Neural cell (in vitro differentiated cells): ENCODE measurements around the gene SAA1. TPM values are rescaled to one million over a fixed set of nuclear protein-coding genes. Genes with fewer than 3 reads are reported as not detected.

Experiments
- H2AFZ ChIP-seq: fragments of 200-600, 300-800 bp; sonication (generic), shearing (Covaris generic); 2 replicates; pipeline ENCODE4 v1.6.0; 2014; ENCODE audit warnings: low read depth, mild to moderate bottlenecking, antibody characterized with exemption, low read length, moderate library complexity
- H3F3A ChIP-seq: fragments of 200-600 bp; shearing (Covaris generic); 2 replicates; pipeline ENCODE4 v1.6.1; 2016; ENCODE audit warnings: mild to moderate bottlenecking, moderate library complexity, mixed read lengths, antibody characterized with exemption, low read length; ENCODE audit not compliant: insufficient read depth, poor library complexity, severe bottlenecking
- H3K27ac ChIP-seq: fragments of 200-600, 300-800 bp; sonication (generic), shearing (Covaris generic); 2 replicates; pipeline ENCODE4 v1.5.1; 2014; ENCODE audit warnings: mild to moderate bottlenecking, low read length, moderate library complexity
- H3K27me3 ChIP-seq: fragments of 300-800, 200-600 bp; sonication (generic), shearing (Covaris generic); 2 replicates; pipeline ENCODE4 v1.6.0; 2014; ENCODE audit warnings: mild to moderate bottlenecking, low read depth, low read length, moderate library complexity; ENCODE audit not compliant: insufficient read depth
- H3K36me3 ChIP-seq: fragments of 300-800, 200-600 bp; sonication (generic), shearing (Covaris generic); 2 replicates; pipeline ENCODE4 v1.5.1; 2014; ENCODE audit warnings: mild to moderate bottlenecking, antibody characterized with exemption, low read length, moderate library complexity; ENCODE audit not compliant: insufficient read depth
- H3K4me2 ChIP-seq: fragments of 300-800, 200-600 bp; sonication (generic), shearing (Covaris generic); 2 replicates; pipeline ENCODE4 v1.6.0; 2014; ENCODE audit warnings: mild to moderate bottlenecking, low read length
- H3K4me3 ChIP-seq: fragments of 300-800, 200-600 bp; sonication (generic), shearing (Covaris generic); 2 replicates; pipeline ENCODE4 v1.5.1; 2014; ENCODE audit warnings: mild to moderate bottlenecking, low read length, moderate library complexity
- H3K79me2 ChIP-seq: fragments of 200-600 bp; shearing (Covaris generic); replicated peaks from 2 replicates; pipeline ENCODE4 v1.6.0; 2014; ENCODE audit warnings: mild to moderate bottlenecking, low read length, moderate library complexity; ENCODE audit not compliant: insufficient read depth
- H3K9ac ChIP-seq: fragments of 300-800, 200-600 bp; sonication (generic), shearing (Covaris generic); 2 replicates; pipeline ENCODE4 v1.6.1; 2016; ENCODE audit warnings: mild to moderate bottlenecking, low read length, mixed read lengths
- H3K9me2 ChIP-seq: fragments of 200-600 bp; shearing (Covaris generic); 2 replicates; pipeline ENCODE4 v1.6.1; 2016; ENCODE audit warnings: mild to moderate bottlenecking, low read length, mixed read lengths; ENCODE audit not compliant: insufficient read depth
- H3K9me3 ChIP-seq: fragments of 200-600, 300-800 bp; sonication (generic), shearing (Covaris generic); 2 replicates; pipeline ENCODE4 v1.6.1; 2016; ENCODE audit warnings: mild to moderate bottlenecking, mixed run types, low read length, moderate library complexity, mixed read lengths
- H4K20me1 ChIP-seq: fragments of 200-600 bp; shearing (Covaris generic); 2 replicates; pipeline ENCODE4 v1.6.1; 2016; ENCODE audit warnings: mild to moderate bottlenecking, mixed run types; ENCODE audit not compliant: insufficient read depth
- CTCF ChIP-seq: fragments of 450-650 bp; IDR thresholded peaks from 2 replicates; pipeline ENCODE4 v1.5.1; 2014; ENCODE audit warnings: antibody characterized with exemption, mild to moderate bottlenecking, moderate library complexity; ENCODE audit not compliant: poor library complexity, severe bottlenecking
- EP300 ChIP-seq: fragments of 450-650 bp; conservative IDR thresholded peaks from 2 replicates; pipeline ENCODE4 v1.6.1; 2014; ENCODE audit warnings: antibody characterized with exemption, mild to moderate bottlenecking, moderate library complexity; ENCODE audit not compliant: poor library complexity, severe bottlenecking
- EZH2 ChIP-seq: fragments of 200-600, 300-800 bp; shearing (Covaris generic), sonication (generic); IDR thresholded peaks from 2 replicates; pipeline ENCODE4 v1.6.1; 2014; ENCODE audit warnings: antibody characterized with exemption, low read length, borderline replicate concordance, mild to moderate bottlenecking; ENCODE audit not compliant: insufficient read depth, poor library complexity, severe bottlenecking
- MXI1 ChIP-seq: fragments of 450-650 bp; conservative IDR thresholded peaks from 2 replicates; pipeline ENCODE4 v1.6.1; 2014; ENCODE audit warnings: antibody characterized with exemption, mild to moderate bottlenecking; ENCODE audit not compliant: poor library complexity, severe bottlenecking
- POLR2AphosphoS5 ChIP-seq: IDR thresholded peaks from 2 replicates; pipeline ENCODE4 v1.6.1; 2012
- RAD21 ChIP-seq: fragments of 450-650 bp; conservative IDR thresholded peaks from 2 replicates; pipeline ENCODE4 v1.6.1; 2014; ENCODE audit warnings: antibody characterized with exemption, mild to moderate bottlenecking, moderate library complexity
- SMC3 ChIP-seq: fragments of 450-650 bp; conservative IDR thresholded peaks from 2 replicates; pipeline ENCODE4 v1.6.1; 2014; ENCODE audit warnings: antibody characterized with exemption, mild to moderate bottlenecking, moderate library complexity; ENCODE audit not compliant: poor library complexity
- TAF1 ChIP-seq: IDR thresholded peaks from 2 replicates; pipeline ENCODE4 v1.6.1; 2012; ENCODE audit warnings: low read depth
- polyA plus RNA-seq: library from polyadenylated mRNA; depleted of rRNA; stranded (reverse); fragments of >200 nt; gene quantifications from 2 replicates; pipeline ENCODE4 v1.2.3, GENCODE V29; 2014
- TF ChIP-seq, protein P1 (sequence below): IDR thresholded peaks from 2 replicates; pipeline ENCODE4 v1.6.1; 2012; ENCODE audit warnings: borderline replicate concordance

Gene SAA1
- polyA plus RNA-seq, 1 donor from 2014 or later = not detected

GRCh38 chr11:18239655-18240054 is 26.4 kb upstream of the SAA1 start:
- TF ChIP-seq EZH2 = no peak
- TF ChIP-seq, protein P1, sequence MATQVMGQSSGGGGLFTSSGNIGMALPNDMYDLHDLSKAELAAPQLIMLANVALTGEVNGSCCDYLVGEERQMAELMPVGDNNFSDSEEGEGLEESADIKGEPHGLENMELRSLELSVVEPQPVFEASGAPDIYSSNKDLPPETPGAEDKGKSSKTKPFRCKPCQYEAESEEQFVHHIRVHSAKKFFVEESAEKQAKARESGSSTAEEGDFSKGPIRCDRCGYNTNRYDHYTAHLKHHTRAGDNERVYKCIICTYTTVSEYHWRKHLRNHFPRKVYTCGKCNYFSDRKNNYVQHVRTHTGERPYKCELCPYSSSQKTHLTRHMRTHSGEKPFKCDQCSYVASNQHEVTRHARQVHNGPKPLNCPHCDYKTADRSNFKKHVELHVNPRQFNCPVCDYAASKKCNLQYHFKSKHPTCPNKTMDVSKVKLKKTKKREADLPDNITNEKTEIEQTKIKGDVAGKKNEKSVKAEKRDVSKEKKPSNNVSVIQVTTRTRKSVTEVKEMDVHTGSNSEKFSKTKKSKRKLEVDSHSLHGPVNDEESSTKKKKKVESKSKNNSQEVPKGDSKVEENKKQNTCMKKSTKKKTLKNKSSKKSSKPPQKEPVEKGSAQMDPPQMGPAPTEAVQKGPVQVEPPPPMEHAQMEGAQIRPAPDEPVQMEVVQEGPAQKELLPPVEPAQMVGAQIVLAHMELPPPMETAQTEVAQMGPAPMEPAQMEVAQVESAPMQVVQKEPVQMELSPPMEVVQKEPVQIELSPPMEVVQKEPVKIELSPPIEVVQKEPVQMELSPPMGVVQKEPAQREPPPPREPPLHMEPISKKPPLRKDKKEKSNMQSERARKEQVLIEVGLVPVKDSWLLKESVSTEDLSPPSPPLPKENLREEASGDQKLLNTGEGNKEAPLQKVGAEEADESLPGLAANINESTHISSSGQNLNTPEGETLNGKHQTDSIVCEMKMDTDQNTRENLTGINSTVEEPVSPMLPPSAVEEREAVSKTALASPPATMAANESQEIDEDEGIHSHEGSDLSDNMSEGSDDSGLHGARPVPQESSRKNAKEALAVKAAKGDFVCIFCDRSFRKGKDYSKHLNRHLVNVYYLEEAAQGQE = no peak
- TF ChIP-seq CTCF = no peak
- TF ChIP-seq SMC3 = no peak
- Histone ChIP-seq H3K9ac (no peak overlapping the region), H3K36me3 (no peaks in the 10 kb centered on the region), H2AFZ (no peak overlapping the region), H3K79me2 (no peaks in the 10 kb centered on the region), H3F3A (no peaks in the 10 kb centered on the region), H3K27ac (no peak overlapping the region), H3K9me2 (no peaks in the 10 kb centered on the region), H3K27me3 (no peaks in the 10 kb centered on the region), H3K4me3 (no peak overlapping the region), H3K9me3 (no peaks in the 10 kb centered on the region), H4K20me1 (no peaks in the 10 kb centered on the region), H3K4me2 (no peak overlapping the region)

DNA sequence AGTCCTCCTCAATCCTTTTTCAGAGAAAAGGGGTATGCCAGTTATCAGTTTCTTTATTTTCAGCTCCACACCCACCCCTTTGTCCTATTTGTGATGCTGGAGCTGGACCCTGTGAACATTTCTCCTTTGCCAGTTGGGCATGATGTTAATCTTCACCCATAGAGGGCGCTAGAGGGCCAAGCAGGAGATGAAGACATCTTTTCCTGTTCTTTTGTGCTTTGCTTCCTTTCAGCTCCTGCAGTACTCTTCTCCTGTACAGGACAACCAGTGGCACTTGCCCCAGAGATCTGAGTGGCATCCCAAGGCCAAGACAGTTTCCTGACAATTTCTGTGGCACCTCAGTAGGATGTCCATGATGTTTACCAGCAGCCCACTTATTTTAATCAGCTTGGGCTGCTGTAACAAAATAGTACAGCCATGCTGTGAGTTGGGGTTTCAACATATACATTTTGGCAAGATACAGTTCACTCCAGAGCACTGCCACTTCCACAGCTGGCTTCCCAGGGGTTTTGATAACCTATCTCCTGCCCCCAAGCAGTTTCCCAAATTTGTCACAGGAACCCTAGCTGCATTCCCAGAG is 22.2 kb upstream of the SAA1 start:
- H3K4me3 ChIP-seq = no peak overlapping the region
- no peaks in the 10 kb centered on the region for H3K79me2 ChIP-seq
- no peaks in the 10 kb centered on the region for H3F3A ChIP-seq
- H3K9me2 ChIP-seq = no peaks in the 10 kb centered on the region
- no peaks in the 10 kb centered on the region for H3K36me3 ChIP-seq
- H4K20me1 ChIP-seq = no peaks in the 10 kb centered on the region
- no peak for TF ChIP-seq CTCF
- no peak for TF ChIP-seq EZH2
- TF ChIP-seq MXI1 = no peak
- TF ChIP-seq POLR2AphosphoS5 = no peak
- no peak for TF ChIP-seq EP300
- no peak for TF ChIP-seq SMC3
- no peak for TF ChIP-seq TAF1
- TF ChIP-seq RAD21 = no peak
- TF ChIP-seq, protein P1 = no peak
- H3K9me3 ChIP-seq = no peaks in the 10 kb centered on the region
- H3K4me2 ChIP-seq = no peak overlapping the region
- no peaks in the 10 kb centered on the region for H3K27me3 ChIP-seq
- no peak overlapping the region for H2AFZ ChIP-seq
- no peak overlapping the region for H3K27ac ChIP-seq
- H3K9ac ChIP-seq = no peak overlapping the region
